HG02610 (cell line): ENCODE measurements around the gene MRTFB.

Source experiments
- ATAC-seq: cut with Tn5 transposase; IDR thresholded peaks from one replicate; pipeline ENCODE4 v1.9.1; 2021; ENCODE audit warnings: mild to moderate bottlenecking, moderate library complexity; ENCODE audit not compliant: unreplicated experiment

MRTFB gene

DNA sequence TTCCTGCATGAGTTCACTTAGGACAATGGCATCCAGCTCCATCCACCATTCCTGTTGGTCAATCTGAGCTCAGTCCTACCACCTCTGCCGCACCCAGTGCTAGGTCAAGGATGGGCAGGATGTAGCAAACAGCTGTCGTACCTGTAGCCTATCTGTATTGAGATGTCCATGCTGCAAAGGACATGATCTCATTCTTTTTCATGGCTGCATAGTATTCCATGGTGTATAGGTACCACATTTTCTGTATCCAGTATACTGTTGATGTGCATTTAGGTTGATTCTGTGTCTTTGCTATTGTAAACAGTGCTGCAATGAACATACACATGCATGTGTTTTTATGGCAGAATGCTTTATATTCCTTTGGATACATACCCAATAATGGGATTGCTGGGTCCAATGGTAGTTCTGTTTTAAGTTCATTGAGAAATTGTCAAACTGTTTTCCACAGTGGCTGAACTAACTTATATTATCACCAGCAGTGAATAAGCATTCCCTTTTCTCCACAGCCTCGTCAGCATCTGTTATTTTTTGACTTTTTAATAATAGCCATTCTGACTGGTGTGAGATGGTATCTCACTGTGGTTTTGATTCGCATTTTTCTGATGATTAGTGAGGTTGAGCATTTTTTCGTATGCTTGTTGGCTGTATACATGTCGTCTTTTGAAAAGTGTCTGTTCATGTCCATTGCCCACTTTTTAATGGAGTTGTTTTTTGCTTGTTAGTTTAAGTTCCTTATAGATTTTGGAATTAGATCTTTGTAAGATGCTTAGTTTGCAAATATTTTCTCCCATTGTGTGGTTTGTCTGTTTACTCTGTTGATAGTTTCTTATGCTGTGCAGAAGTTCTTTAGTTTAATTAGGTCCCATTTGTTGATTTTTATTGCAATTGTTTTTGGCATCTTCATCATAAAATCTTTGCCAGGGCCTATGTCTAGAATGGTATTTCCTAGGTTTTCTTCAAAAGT is 7.2 kb upstream of the MRTFB start:
- no peak for ATAC-seq

DNA sequence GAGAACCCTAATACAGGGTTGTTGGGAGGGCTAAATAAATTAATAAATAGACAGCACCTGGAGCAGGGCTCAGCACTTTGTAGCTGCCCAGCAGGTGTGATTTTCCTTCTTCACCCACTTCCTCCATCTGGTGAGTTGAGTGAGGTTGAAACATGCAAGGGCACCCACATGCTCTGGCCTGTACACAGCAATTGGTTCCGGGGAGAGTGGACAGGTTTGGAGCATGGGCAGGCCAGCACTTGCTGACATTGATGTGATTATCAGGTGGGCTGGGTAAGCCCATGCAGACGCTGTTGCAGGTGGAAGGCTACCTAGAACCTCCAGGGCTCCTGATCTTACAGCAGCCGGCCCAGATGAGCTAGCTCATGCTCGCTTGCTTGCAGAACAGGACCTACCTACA is 1.3 kb upstream of the MRTFB start:
- no peak for ATAC-seq

DNA sequence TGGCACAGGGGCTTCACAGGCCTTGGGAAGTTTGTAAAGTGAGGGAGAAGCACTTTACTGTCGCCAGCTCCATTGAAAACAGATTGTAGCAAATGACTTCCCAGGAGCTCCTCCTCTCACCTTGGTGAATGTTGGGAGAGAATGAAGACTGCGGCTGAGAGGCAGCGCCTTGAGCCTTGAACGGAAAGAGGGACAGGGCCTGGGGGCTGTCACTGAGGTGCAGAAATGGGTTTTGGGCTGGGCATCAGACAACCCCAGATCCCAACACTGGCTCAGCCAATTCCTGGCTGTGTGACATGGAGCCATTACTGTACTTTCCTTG is 603 bp upstream of the MRTFB start:
- no peak for ATAC-seq

DNA sequence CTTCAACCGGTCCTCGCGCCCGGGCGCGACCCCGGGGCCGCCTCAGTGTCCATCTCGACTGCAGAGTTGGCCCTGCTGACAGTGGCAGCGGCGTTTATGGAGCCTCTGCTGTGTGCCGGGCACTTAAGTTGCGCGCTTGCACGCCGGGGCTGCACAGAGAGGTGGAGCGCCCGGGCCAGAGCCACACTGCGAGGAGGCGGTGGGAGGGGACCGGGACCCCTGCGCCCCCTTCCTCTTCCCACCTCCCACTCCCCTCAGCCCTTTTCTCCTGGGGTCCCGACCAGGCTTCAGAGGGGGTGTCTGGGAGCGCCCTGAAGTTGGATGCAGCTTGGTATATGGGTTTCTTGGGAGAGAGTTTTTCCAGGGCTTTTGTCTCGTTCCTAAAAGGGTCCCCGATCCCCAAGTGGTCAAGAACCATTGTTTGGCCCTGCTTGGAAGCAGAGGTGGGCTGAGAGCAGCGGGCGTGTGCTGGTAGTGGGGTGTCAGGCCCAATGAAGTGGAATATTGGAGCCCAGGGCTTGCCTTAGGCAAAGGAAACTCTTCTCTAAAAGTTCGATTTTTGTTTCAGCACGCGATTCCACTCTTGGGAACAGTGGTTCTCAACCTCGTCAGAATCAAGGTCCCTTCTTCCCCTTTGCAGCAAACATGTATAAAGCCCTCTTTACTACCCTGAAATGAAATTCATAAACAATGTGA is 605 bp downstream of the MRTFB start:
- peak; percentile 37 for ATAC-seq

DNA sequence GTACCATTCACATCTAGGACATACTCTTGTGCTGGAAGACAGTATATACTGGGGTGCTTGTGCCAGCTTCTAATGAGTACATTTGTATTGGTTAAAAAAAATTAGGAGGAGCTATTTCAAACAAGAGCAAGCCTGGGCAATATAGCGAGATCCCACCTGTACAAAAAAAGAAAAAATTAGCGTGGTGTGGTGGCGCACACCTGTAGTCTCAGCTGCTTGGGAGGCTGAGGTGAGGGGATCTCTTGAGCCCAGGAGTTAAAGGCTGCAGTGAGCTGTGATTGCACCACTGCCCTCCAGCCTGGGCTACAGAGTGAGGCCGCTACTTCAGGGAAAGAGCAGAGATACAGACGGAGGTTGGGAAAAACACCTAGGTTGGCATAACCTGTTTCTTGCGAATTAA is 1.2 kb downstream of the MRTFB start:
- no peak for ATAC-seq

DNA sequence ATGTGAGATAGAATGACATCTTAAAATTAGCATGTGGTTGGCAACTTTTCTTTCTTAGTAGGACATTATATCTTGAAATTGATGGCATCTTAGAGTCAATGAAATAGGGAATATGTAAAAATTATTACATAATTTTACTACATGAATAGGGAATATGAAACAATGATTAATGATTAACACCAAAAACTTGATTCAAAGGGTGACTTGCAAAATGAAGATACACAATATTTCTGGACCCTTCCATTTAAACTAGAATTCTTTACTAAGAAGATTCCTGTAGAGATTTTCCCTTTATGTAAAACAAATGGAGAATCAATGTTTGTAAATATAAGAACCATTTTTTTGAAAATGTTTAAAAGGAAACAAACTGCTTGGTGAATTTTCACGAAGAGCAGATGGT is 3.4 kb downstream of the MRTFB start:
- no peak for ATAC-seq

DNA sequence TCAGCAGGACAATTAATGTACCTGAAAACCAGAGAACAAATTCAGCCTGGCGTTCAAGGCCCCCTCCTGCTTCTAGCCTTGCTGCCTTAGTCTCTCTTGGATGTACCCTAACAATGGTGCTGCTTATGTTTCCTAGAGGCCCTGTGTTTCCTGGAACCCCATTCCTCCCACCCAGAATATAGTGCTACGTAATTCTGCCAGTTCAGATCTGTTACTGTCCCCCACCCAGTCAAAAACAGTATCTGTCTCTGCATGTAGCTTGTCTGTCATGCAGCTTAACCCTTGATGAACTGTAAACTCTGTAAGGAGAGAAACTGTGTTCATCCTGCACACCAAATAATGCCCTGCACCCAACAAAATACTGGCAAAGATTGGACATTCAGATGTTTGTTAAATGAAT is 6.8 kb downstream of the MRTFB start:
- ATAC-seq: no peak

DNA sequence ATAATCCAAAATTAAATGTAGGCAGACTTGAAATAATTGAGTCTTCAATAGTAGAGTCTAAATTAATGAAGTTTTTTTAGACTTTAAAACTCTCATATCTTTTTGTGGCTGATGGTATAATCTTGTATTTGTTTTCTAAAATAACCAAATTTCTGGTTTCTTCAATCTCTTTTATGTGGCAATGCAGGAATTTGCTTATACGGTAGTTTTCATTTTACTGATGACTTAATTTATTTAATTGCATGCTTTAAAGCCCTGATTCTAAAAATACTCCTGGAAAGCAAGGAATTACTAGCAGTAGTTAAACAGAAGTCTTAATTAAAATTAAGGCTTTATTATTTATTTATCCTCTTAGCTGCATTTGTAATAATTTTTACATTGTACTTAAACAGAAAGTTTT is 15.4 kb downstream of the MRTFB start:
- no peak for ATAC-seq

DNA sequence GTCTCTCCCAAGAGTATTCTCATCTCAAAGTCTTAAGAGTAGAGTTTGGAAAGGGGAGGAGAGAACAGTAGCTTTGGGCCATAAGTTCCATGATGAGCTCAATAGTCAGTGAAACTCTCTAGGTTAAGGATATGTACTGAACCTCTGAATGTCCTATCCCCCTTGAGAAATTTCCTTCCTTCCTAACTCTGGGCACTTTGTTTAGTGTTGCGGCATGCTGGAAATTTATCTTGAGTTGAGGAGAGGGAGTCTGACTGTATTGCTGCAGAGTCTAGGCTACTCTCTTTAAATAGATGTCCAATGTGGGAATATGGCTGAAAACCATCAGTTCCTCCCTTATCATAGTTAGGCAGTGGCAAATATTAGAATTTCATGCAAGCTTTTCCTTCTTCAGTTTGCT is 16.1 kb downstream of the MRTFB start:
- ATAC-seq: no peak

DNA sequence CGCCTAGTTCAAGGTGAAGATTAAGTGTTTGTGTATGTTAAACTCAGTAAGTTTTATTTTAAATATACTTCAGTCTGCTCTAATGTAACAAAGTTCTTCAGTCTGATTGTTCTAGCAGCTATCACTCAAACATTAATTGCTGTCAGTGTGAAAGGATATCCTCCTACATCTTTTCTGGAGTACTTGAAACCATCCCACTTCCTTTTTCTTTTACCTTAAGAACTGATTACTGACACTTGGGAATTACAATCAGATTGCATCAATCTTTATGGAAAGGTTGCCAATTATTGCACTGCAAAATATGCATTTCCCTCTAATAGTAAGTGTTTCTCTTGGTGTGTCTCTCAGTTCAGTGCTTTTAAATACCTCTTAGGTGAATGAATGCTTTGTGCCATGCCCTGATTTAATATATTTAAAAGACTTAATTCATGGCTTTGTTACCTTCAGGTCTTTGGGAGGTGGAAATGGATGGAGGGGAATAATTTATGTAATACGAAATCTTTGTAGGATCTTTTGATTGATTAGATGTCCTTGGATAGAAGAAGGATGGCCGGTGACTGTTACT is 16.6 kb downstream of the MRTFB start:
- ATAC-seq: no peak

DNA sequence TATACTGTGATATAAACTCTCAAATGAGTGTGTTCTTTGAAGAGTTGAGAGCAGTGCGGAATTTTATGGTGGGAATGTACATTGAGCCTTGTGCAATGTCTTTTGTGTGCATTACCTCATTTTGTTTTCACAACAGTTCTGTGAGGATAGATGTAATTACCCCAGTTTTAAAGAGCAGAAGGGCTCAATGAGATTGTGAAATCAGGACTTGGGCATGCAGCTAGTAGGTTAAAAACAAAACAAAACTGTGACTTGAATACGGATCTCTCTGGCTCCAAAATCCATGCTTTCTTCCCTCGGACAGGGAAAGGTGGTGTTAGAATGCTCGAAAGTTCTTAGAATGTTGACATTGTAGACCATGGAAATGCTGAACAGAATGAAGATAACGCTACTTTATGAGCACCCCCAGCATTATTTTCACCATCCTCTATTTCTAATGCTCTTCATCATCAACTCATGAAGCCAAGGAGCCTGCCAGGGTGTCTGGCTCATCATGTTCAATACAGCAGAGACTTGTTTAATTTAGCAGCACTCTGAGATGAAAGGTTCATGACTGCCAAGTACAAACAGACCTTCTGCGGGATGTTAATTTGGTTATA is 17.1 kb downstream of the MRTFB start:
- no peak for ATAC-seq

DNA sequence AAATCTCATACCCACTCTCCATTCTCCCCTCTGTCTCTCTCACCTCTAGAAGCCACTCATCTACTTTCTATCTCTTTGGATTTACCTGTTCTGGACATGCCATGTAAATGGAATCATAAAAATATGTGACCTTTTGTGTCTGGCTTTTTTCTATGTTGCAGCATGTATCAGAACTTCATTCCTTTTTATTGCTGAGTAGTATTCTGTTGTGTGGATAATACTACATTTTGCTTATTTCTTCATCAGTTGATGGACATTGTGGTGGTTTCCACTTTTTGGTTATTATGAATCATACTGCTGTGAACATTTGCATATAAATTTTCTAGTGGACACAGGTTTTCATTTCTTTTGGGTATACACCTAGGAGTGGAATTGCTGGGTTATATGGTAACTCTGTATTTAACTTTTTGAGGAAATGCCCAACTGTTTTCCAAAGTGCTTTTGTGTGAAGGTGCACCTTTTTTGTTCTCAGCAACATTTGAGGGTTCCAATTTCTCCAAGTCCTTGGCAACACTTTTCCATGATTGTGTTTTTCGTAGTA is 18.2 kb downstream of the MRTFB start:
- ATAC-seq: no peak

DNA sequence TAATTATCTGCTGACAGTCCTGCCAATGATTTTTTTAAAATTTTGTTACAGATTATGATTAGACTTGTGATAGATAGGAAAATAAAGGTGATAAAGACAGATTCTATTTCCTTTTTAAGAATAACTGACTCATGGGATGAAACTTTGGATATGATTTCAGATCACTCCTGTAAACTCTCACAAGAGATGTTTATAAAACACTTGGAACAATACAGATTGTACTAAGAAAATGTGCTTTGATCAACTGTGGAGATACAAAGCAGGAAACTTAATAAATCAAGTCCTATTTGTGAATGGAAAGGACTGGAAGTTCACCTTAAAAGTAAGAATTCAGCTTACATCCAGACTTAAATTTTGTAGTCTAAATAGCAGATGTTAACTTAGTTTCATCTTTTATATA is 21.4 kb downstream of the MRTFB start:
- no peak for ATAC-seq

DNA sequence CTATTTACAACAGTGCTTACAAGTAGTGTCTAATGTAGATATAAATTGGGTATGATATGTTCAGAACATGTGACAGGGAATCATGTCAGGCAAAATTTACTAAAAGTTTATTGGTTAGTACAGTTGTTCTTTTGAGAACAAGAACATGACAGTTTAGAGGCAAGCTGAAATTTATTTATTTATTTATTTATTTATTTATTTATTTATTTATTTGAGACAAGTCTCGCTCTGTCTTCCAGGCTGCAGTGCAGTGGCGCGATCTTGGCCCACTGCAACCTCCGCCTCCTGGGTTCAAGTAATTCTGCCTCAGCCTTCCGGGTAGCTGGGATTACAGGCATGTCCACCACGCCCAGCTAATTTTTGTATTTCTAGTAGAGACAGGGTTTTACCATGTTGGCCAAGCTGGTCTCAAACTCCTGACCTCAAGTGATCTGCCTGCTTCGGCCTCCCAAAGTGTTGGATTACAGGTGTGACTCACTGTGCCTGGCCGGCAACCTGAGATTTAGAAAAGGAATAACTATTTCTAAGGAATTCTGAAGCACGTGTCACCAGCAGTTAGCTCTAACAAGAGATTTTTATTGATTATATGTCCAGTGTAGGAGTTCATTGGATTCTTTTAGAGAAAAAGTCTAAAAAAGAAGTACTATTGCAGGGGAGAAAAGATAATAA is 24.9 kb downstream of the MRTFB start:
- no peak for ATAC-seq

DNA sequence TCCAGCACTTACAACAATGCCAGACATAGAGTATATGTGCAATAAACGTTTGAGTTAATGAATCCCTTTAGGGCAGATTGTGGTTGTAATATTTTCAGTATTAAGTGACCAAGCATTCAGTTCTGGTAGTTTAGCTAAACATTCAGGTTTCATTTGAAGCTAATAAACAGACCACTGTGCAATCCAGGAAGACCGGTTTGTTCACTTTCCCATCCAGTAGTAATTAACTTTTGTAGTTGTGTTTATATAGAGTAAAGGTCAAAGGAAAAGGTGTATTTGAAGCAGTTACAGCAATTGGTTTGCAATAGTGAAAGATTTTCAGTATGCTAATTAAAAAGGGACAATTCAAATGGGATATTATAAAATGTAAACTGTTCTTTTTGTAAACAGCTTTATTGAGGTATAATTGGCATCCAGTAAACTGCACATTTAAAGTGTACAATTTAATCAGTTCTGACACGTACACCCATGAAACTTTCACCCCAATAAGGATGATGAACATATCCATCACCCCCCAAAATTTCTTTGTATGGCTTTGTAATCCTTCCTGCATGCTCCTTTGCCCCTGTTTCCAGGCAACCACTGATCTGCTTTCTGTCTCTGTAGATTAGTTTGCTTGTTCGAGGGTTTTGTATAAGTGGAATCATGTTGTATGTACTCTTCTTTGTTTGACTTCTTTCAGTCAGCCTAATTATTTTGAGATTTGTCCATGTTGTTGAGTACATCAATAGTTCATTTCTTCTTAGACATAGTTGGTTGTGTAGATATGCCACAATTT is 26.3 kb downstream of the MRTFB start:
- ATAC-seq: no peak

DNA sequence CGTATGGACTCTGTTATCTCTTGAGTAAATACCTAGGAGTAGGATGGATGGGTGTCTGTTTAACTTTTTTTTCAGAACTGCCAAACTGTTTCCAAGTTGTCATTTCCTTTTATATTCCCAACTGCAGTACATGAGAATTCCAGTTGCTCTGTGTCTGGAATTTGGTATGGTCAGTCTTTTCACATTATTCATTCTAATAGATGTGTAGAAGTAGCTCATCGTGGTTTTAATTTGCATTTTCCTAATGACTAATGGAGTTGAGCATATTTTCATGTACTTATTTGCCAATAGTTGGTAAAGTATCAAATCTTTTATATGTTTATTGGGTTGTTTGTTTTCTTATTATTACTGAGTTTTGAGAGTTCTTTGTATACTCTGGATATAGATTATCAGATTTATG is 27.0 kb downstream of the MRTFB start:
- ATAC-seq: no peak

DNA sequence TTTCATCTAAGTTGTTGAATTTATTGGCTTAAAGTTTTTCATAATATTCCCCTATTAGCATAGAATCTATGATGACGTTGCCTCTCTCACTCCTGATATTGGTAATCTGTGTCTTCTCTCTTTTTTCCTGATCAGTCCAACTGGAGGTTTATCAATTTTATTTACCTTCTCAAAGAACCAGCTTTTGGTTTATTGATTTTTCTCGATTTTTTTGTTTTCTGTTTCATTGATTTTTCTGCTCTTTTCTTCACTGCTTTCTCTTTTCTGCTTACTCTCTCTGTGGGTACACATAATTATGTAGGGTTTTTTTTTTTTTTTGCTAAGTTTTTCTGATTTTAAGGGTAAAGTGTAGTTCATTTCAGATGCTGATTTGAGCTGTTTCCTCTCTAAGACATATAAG is 29.7 kb downstream of the MRTFB start:
- ATAC-seq: no peak

DNA sequence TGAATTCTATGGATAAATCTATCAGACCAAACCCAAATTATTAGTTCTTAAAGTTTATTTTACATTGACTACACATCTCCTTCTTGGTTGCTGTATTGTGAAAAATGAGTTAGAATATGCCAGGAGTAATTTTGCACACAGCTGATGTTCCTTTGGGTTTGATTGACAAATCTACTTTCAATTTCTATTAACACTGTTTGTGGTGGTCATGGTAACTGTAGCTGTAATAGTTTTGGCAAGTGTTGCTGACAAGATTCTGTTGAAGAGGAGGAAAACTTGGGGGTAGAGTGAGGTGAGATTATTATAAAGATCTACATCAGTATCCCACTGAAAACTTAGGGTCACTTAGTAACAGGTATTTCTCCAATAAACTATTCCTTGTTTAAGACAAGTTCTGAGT is 30.3 kb downstream of the MRTFB start:
- ATAC-seq: no peak

DNA sequence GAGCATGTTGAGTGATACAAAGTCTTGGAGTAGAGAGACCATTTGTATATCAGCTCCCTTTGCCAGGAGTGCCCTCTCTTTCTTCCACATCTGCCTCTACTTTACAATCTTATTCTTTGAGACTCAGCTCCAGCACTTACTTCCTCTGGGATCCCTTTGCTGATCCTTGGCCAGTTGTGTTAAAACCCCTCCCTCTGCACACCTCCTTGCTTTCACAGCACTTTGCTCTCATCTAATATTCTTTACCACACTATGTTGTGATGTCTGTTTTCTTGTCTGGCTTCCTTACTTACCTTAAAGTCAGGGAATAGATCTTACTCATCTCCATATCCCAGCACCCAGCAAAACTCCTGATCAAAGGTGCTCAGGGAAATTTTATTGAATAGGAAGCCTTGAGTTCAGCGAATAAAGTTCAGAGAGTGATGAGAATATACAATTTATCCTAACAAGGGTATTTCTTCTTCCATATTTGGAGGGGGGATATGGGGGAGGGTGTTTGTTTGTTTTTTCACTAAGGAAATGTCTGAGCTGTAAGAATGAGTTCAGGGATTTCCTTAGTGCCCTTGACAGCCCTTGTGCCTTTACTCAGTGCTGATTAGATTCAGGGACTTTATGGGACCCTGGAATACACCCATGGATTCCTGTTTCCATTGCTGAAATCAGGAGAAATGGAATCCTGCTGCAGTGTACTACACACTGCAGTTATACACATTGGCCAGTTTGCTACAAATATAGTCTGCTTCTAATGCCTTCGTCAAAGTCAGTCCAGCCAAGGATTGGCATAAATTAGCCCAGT is 32.0 kb downstream of the MRTFB start:
- no peak for ATAC-seq
